Stomach (tissue), 9 donors: ENCODE results near the gene CLCNKB. TPM values are rescaled to one million over a fixed set of nuclear protein-coding genes. Genes with fewer than 3 reads are reported as not detected.
A peak's percentile ranks its signal among the peaks of the same experiment; 100 is the strongest.

Experiments used
- DNase-seq, 2 donors: peaks; one replicate each; pipeline versions ENCODE4 v3.0.0 to v3.0.0-alpha.2; 2013 to 2019
- H3K27ac ChIP-seq, 5 donors: fragments of 200-600 bp in 4 of 5; sonication (generic) in 4 of 5; one replicate each; pipeline ENCODE4 v1.5.1; 2013 to 2019; ENCODE audit warnings: mild to moderate bottlenecking in 1 of 5, moderate library complexity in 1 of 5
- H3K27me3 ChIP-seq, 3 donors: fragments of 200-600 bp; sonication (generic); one replicate each; pipeline ENCODE4 v1.5.1; 2017 to 2019; ENCODE audit warnings: mixed run types in 1 of 3
- H3K36me3 ChIP-seq, 4 donors: fragments of 200-600 bp; sonication (generic); 1 replicate in 3 of 4; 2 replicates in 1 of 4; pipeline ENCODE4 v1.5.1; 2016 to 2019
- H3K4me1 ChIP-seq, 4 donors: fragments of 200-600 bp; sonication (generic); one replicate each; pipeline ENCODE4 v1.5.1; 2016 to 2019
- H3K4me3 ChIP-seq, 4 donors: fragments of 200-600 bp; sonication (generic) in 3 of 4; one replicate each; pipeline ENCODE4 v1.5.1; 2016 to 2019; ENCODE audit warnings: mild to moderate bottlenecking in 1 of 4
- H3K9me3 ChIP-seq, 4 donors: fragments of 200-600 bp; sonication (generic); one replicate each; pipeline ENCODE4 v1.5.1; 2016 to 2019
- EP300 ChIP-seq: sonication (generic); formaldehyde crosslinking; IDR thresholded peaks from one replicate; pipeline ENCODE4 v1.6.1; 2017; ENCODE audit warnings: antibody characterized with exemption
- POLR2A ChIP-seq, 4 donors: fragments of 450-650 bp; IDR thresholded peaks; one replicate each; pipeline ENCODE4 v1.6.1; 2016; ENCODE audit warnings: antibody characterized with exemption in 4 of 4, control low read depth in 2 of 4, mild to moderate bottlenecking in 1 of 4, moderate library complexity in 1 of 4
- POLR2AphosphoS5 ChIP-seq, 3 donors: sonication (generic); formaldehyde crosslinking; IDR thresholded peaks; one replicate each; pipeline ENCODE4 v1.6.1; 2016; ENCODE audit warnings: antibody characterized with exemption in 3 of 3
- WGBS, 5 donors: extraction: QIAGEN DNeasy Blood & Tissue Kit in 3 of 5; methylation state at CpG; one replicate each; pipeline versions ENCODE4 v1.1.5 to v1.1.7; 2013 to 2018; 5-methylcytosine and 5-hydroxymethylcytosine counted together
- intact Hi-C: fragments of 100-400 bp; cut with DNase I; formaldehyde crosslinking; loops from one replicate; pipeline ENCODE4 v1.15.1; 2023; ENCODE audit warnings: low total_unique reads
- polyA plus RNA-seq, 3 donors: library from polyadenylated mRNA; stranded (reverse); fragments of 200-250 nt; gene quantifications; one replicate each; pipeline ENCODE4 v1.2.3, GENCODE V29; 2013
- total RNA-seq, 5 donors: library from RNA; depleted of rRNA; stranded (reverse); fragments of >200 nt; gene quantifications; one replicate each; pipeline versions ENCODE4 v1.1.0 to v1.2.3, GENCODE V29; 2014 to 2016
- TF ChIP-seq, protein P1 (sequence below), 7 experiments: fragments of 450-650 bp in 4 of 7; fragments of 200-600 bp in 3 of 7; sonication (generic) in 3 of 7; IDR thresholded peaks; one replicate each; pipeline ENCODE4 v1.5.1; 2016 to 2019; ENCODE audit warnings: antibody characterized with exemption in 7 of 7, control low read depth in 2 of 7, mild to moderate bottlenecking in 1 of 7
- donor health status: healthy with polysubstance abuse.
- donor health status: Bipolar disorder and iron deficiency.
- donor health status: healthy.

The CLCNKB gene
- total and polyA plus RNA-seq, 8 donors = 0.19 to 0.92 (median 0.45) TPM; not detected in 4

GRCh38 chr1:16101623-16102022 is 58.0 kb downstream of the CLCNKB start:
- TF ChIP-seq POLR2A (IDR thresholded peaks at IDR 0.05) (no peak), EP300 (no peak), POLR2AphosphoS5 (IDR thresholded peaks at IDR 0.05) (no peak)
- TF ChIP-seq, protein P1, sequence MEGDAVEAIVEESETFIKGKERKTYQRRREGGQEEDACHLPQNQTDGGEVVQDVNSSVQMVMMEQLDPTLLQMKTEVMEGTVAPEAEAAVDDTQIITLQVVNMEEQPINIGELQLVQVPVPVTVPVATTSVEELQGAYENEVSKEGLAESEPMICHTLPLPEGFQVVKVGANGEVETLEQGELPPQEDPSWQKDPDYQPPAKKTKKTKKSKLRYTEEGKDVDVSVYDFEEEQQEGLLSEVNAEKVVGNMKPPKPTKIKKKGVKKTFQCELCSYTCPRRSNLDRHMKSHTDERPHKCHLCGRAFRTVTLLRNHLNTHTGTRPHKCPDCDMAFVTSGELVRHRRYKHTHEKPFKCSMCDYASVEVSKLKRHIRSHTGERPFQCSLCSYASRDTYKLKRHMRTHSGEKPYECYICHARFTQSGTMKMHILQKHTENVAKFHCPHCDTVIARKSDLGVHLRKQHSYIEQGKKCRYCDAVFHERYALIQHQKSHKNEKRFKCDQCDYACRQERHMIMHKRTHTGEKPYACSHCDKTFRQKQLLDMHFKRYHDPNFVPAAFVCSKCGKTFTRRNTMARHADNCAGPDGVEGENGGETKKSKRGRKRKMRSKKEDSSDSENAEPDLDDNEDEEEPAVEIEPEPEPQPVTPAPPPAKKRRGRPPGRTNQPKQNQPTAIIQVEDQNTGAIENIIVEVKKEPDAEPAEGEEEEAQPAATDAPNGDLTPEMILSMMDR (IDR thresholded peaks at IDR 0.05) = no peak
- H3K9me3 ChIP-seq = no peaks in the 10 kb centered on the region
- peak in 1 of 2 donors; percentile 23 for DNase-seq
- H3K4me3 ChIP-seq = no peak overlapping the region
- intact Hi-C loops = no loop called here
- H3K27ac ChIP-seq = no peak overlapping the region
- H3K36me3 ChIP-seq = no peaks in the 10 kb centered on the region
- H3K27me3 ChIP-seq = no peaks in the 10 kb centered on the region
- no peaks in the 10 kb centered on the region for H3K4me1 ChIP-seq
- WGBS, 5 donors = 53 to 75% (median 64%) methylated on average over 9 of the region's 9 CpGs

Other genes with a start within 250 kb of the CLCNKB start
- gene UQCRHL, start 236.1 kb upstream of the CLCNKB start, total RNA-seq = 10 to 100 TPM in 1 of 5 donors, 1 to 10 TPM in 2, under 1 TPM in 1, not detected in 1; 0.58 to 11.0 (median 2.0) TPM
- 1 to 10 TPM; 2.4 to 3.4 (median 3.2) TPM for gene UQCRHL, start 236.1 kb upstream of the CLCNKB start, polyA plus RNA-seq
- gene SPEN, start 196.1 kb upstream of the CLCNKB start, total RNA-seq = 100 to 1,000 TPM in 1 of 5 donors, 10 to 100 TPM in 4; 16.8 to 114 (median 44.9) TPM
- gene SPEN, start 196.1 kb upstream of the CLCNKB start, polyA plus RNA-seq = 10 to 100 TPM in 1 of 3 donors, 1 to 10 TPM in 2; 5.6 to 14.7 (median 8.7) TPM
- 100 to 1,000 TPM in 1 of 5 donors, 10 to 100 TPM in 4; 13.0 to 136 (median 65.9) TPM for gene ZBTB17, start 67.7 kb upstream of the CLCNKB start, total RNA-seq
- 10 to 100 TPM; 40.7 to 46.3 (median 44.2) TPM for gene ZBTB17, start 67.7 kb upstream of the CLCNKB start, polyA plus RNA-seq
- not detected for gene SRARP, start 39.5 kb upstream of the CLCNKB start, total RNA-seq
- under 1 TPM in 1 of 3 donors, not detected in 2; 0.75 TPM for gene SRARP, start 39.5 kb upstream of the CLCNKB start, polyA plus RNA-seq
- gene HSPB7, start 25.7 kb upstream of the CLCNKB start, total RNA-seq = 10 to 100 TPM in 4 of 5 donors, 1 to 10 TPM in 1; 9.9 to 83.5 (median 32.1) TPM
- gene HSPB7, start 25.7 kb upstream of the CLCNKB start, polyA plus RNA-seq = 10 to 100 TPM; 11.8 to 32.0 (median 14.2) TPM
- gene CLCNKA, start 21.7 kb upstream of the CLCNKB start, total RNA-seq = 10 to 100 TPM in 1 of 5 donors, 1 to 10 TPM in 1, under 1 TPM in 1, not detected in 2; 0.55 to 16.1 (median 5.1) TPM
- 1 to 10 TPM; 2.7 to 6.0 (median 3.9) TPM for gene CLCNKA, start 21.7 kb upstream of the CLCNKB start, polyA plus RNA-seq
- gene FAM131C, start 29.9 kb downstream of the CLCNKB start, total RNA-seq = not detected
- under 1 TPM in 2 of 3 donors, not detected in 1; 0.35 to 0.37 TPM for gene FAM131C, start 29.9 kb downstream of the CLCNKB start, polyA plus RNA-seq
- gene EPHA2, start 112.3 kb downstream of the CLCNKB start, total RNA-seq = 100 to 1,000 TPM in 1 of 5 donors, 10 to 100 TPM in 3, 1 to 10 TPM in 1; 6.7 to 200 (median 42.7) TPM
- 10 to 100 TPM in 2 of 3 donors, 1 to 10 TPM in 1; 4.6 to 30.4 (median 11.0) TPM for gene EPHA2, start 112.3 kb downstream of the CLCNKB start, polyA plus RNA-seq
- 10 to 100 TPM in 2 of 5 donors, 1 to 10 TPM in 3; 3.5 to 17.4 (median 8.1) TPM for gene ARHGEF19, start 168.9 kb downstream of the CLCNKB start, total RNA-seq
- gene ARHGEF19, start 168.9 kb downstream of the CLCNKB start, polyA plus RNA-seq = 10 to 100 TPM in 1 of 3 donors, 1 to 10 TPM in 2; 9.5 to 20.1 (median 9.5) TPM
- 10 to 100 TPM in 1 of 5 donors, 1 to 10 TPM in 2, under 1 TPM in 1, not detected in 1; 0.45 to 18.8 (median 2.7) TPM for gene CPLANE2, start 193.4 kb downstream of the CLCNKB start, total RNA-seq
- 1 to 10 TPM; 1.8 to 3.4 (median 2.3) TPM for gene CPLANE2, start 193.4 kb downstream of the CLCNKB start, polyA plus RNA-seq